ENCODE data around the gene IL1R1. TPM values are rescaled to one million over a fixed set of nuclear protein-coding genes. Genes with fewer than 3 reads are reported as not detected.

Gene IL1R1
- total and polyA plus RNA-seq, 4 donors = 14.0 to 49.3 (median 29.5) TPM

DNA sequence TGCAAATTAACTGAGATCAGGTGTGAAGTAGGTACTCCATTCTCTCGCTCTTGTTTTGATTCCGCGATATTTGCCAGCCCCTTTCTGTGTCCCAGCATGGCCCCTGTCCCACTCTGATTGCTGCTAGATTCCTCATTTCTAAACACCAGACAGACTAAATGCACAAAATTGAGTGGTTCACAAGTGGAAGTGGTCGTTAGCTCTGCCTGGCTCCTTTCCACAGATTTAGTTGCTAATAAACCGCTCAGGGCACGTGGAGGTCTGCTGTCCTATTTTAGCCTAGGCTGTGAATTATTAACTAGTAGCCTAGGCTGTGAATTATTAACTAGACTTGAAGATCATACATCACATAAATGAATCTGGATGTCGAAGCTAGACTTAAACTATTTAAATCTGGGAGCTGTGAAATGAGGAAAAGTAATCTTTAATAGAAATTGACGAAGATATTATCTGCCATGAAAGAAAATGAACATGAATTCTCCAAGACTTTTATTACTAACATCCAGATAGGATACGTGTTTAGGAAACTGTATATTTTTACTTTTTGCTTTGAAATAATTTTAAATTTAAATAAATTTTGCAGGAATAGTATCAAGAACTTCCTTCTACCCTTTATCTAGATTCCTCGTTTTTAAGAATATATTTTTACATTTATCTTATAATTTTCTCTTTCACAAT, 48.0 kb downstream of the IL1R1 start:
- TF ChIP-seq, protein P1, sequence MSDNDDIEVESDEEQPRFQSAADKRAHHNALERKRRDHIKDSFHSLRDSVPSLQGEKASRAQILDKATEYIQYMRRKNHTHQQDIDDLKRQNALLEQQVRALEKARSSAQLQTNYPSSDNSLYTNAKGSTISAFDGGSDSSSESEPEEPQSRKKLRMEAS (IDR thresholded peaks at IDR 0.05) = peak; percentile 83
- TF ChIP-seq RAD21 (IDR thresholded peaks at IDR 0.05) (peak in 1 of 2 donors; percentile 17), HNF4A (conservative IDR thresholded peaks at IDR 0.05) (peak in 1 of 2 donors; percentile 21), FOXA1 (IDR thresholded peaks at IDR 0.05) (no peak), SP1 (IDR thresholded peaks at IDR 0.05) (peak; percentile 50), RXRA (IDR thresholded peaks at IDR 0.05) (peak; percentile 24 to 39), YY1 (IDR thresholded peaks at IDR 0.05) (peak; percentile 22), REST (IDR thresholded peaks at IDR 0.05) (peak; percentile 55)
- TF ChIP-seq, protein P2, sequence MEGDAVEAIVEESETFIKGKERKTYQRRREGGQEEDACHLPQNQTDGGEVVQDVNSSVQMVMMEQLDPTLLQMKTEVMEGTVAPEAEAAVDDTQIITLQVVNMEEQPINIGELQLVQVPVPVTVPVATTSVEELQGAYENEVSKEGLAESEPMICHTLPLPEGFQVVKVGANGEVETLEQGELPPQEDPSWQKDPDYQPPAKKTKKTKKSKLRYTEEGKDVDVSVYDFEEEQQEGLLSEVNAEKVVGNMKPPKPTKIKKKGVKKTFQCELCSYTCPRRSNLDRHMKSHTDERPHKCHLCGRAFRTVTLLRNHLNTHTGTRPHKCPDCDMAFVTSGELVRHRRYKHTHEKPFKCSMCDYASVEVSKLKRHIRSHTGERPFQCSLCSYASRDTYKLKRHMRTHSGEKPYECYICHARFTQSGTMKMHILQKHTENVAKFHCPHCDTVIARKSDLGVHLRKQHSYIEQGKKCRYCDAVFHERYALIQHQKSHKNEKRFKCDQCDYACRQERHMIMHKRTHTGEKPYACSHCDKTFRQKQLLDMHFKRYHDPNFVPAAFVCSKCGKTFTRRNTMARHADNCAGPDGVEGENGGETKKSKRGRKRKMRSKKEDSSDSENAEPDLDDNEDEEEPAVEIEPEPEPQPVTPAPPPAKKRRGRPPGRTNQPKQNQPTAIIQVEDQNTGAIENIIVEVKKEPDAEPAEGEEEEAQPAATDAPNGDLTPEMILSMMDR (IDR thresholded peaks at IDR 0.05; ENCODE audit: low read depth, low read length, missing input control) = no peak
- no peaks in the 10 kb centered on the region for H3K9me3 ChIP-seq (ENCODE audit: control insufficient read depth in 4 of 4, low read length in 3 of 4)
- H3K36me3 ChIP-seq (ENCODE audit: control insufficient read depth in 4 of 4, insufficient read depth in 3 of 4, low read depth in 1 of 4, low read length in 3 of 4) = no peaks in the 10 kb centered on the region
- H3K4me3 ChIP-seq (ENCODE audit: low read depth in 1 of 3, low read length in 3 of 3) = peak overlapping the region; percentile 20 to 51 (median 41)
- H3K27ac ChIP-seq (ENCODE audit: low read depth in 1 of 2, low read length in 2 of 2) = peak overlapping the region; percentile 76 to 97
- H3K27me3 ChIP-seq (ENCODE audit: control insufficient read depth in 4 of 4, insufficient read depth in 4 of 4, low read length in 3 of 4) = no peaks in the 10 kb centered on the region
- peaks cover 4 to 30% (median 14%) of the 10 kb centered on the region in 4 donors for H3K4me1 ChIP-seq (ENCODE audit: control insufficient read depth in 4 of 4, insufficient read depth in 4 of 4, low read length in 3 of 4)
- peak overlapping the region; percentile 13 to 83 for H3K9ac ChIP-seq (ENCODE audit: low read depth in 1 of 2, low read length in 2 of 2)
- 45% methylated on average over 10 of the region's 10 CpGs for WGBS
- no peak for DNase-seq (ENCODE audit: low spot score)

GRCh38 chr2:102191501-102191900, 49.0 kb downstream of the IL1R1 start:
- TF ChIP-seq GABPA (IDR thresholded peaks at IDR 0.05 in 1 of 2, conservative IDR thresholded peaks at IDR 0.05 in 1 of 2) (no peak), HNF4G (IDR thresholded peaks at IDR 0.05) (no peak), YY1 (IDR thresholded peaks at IDR 0.05) (no peak), FOXA2 (IDR thresholded peaks at IDR 0.05) (no peak), SP1 (IDR thresholded peaks at IDR 0.05) (no peak), REST (IDR thresholded peaks at IDR 0.05) (no peak), TAF1 (conservative IDR thresholded peaks at IDR 0.05) (no peak), RXRA (IDR thresholded peaks at IDR 0.05) (no peak), EGR1 (IDR thresholded peaks at IDR 0.05; ENCODE audit: low read depth in 2 of 2) (no peak), FOXA1 (IDR thresholded peaks at IDR 0.05) (no peak), HNF4A (conservative IDR thresholded peaks at IDR 0.05) (no peak), ZBTB33 (IDR thresholded peaks at IDR 0.05) (no peak)
- TF ChIP-seq, protein P1 (IDR thresholded peaks at IDR 0.05) = no peak

More at GRCh38 chr2:102191501-102191900, 49.0 kb downstream of the IL1R1 start:
- Histone ChIP-seq H3K9ac (ENCODE audit: low read depth in 1 of 2, low read length in 2 of 2) (no peak overlapping the region), H3K27me3 (ENCODE audit: control insufficient read depth in 4 of 4, insufficient read depth in 4 of 4, low read length in 3 of 4) (no peaks in the 10 kb centered on the region), H3K27ac (ENCODE audit: low read depth in 1 of 2, low read length in 2 of 2) (no peak overlapping the region), H3K4me1 (ENCODE audit: control insufficient read depth in 4 of 4, insufficient read depth in 4 of 4, low read length in 3 of 4) (peaks cover 7 to 29% (median 14%) of the 10 kb centered on the region in 4 donors), H3K9me3 (ENCODE audit: control insufficient read depth in 4 of 4, low read length in 3 of 4) (no peaks in the 10 kb centered on the region), H3K4me3 (ENCODE audit: low read depth in 1 of 3, low read length in 3 of 3) (no peak overlapping the region), H3K36me3 (ENCODE audit: control insufficient read depth in 4 of 4, insufficient read depth in 3 of 4, low read depth in 1 of 4, low read length in 3 of 4) (peaks cover 0 to 2% (median 0%) of the 10 kb centered on the region in 4 donors)
- WGBS = 98% methylated on average over 1 of the region's 1 CpG
- no peak for DNase-seq (ENCODE audit: low spot score)
